ENCODE data around the gene THRA. TPM values are rescaled to one million over a fixed set of nuclear protein-coding genes. Genes with fewer than 3 reads are reported as not detected.
A peak's percentile ranks its signal among the peaks of the same experiment; 100 is the strongest.

The THRA gene
- total RNA-seq, 1 experiment from 2014 or later, result 18.4 TPM

- DNase-seq (ENCODE audit: low spot score), result no peak
- in situ Hi-C loops (cut with HindIII; ENCODE audit: low sequenced_read_pairs), result loop anchor here (25.0 kb wide), 1 partner anchor 251 kb away; the partner anchor contains the start of gene RARA
These were observed 1.1 kb upstream of the THRA start for GRCh38 chr17:40061609-40062038.

GRCh38 chr17:40063187-40063771, 514 bp downstream of the THRA start:
- in situ Hi-C loops (cut with HindIII; ENCODE audit: low sequenced_read_pairs), result loop anchor here (25.0 kb wide), 1 partner anchor 249 kb away; the partner anchor contains the start of gene RARA
- no peak for DNase-seq (ENCODE audit: low spot score)

GRCh38 chr17:40063901-40064531, 1.3 kb downstream of the THRA start:
- peak; percentile 54 for DNase-seq (ENCODE audit: low spot score)
- in situ Hi-C loops (cut with HindIII; ENCODE audit: low sequenced_read_pairs), result loop anchor here (25.0 kb wide), 1 partner anchor 248 kb away; the partner anchor contains the start of gene RARA

GRCh38 chr17:40064971-40065768, 2.4 kb downstream of the THRA start:
- DNase-seq (ENCODE audit: low spot score), result peak; percentile 49
- in situ Hi-C loops (cut with HindIII; ENCODE audit: low sequenced_read_pairs), result loop anchor here (25.0 kb wide), 1 partner anchor 247 kb away; the partner anchor contains the start of gene RARA

- in situ Hi-C loops (cut with HindIII; ENCODE audit: low sequenced_read_pairs), result loop anchor here (25.0 kb wide), 1 partner anchor 246 kb away; the partner anchor contains the start of gene RARA
- no peak for DNase-seq (ENCODE audit: low spot score)
These were observed 3.2 kb downstream of the THRA start for GRCh38 chr17:40065769-40066510.

- in situ Hi-C loops (cut with HindIII; ENCODE audit: low sequenced_read_pairs), result loop anchor here (25.0 kb wide), 1 partner anchor 245 kb away; the partner anchor contains the start of gene RARA
- no peak for DNase-seq (ENCODE audit: low spot score)
These were observed 4.9 kb downstream of the THRA start for GRCh38 chr17:40067710-40068109.

GRCh38 chr17:40068129-40068581, 5.4 kb downstream of the THRA start:
- peak; percentile 55 for DNase-seq (ENCODE audit: low spot score)
- in situ Hi-C loops (cut with HindIII; ENCODE audit: low sequenced_read_pairs), result loop anchor here (25.0 kb wide), 1 partner anchor 244 kb away; the partner anchor contains the start of gene RARA

GRCh38 chr17:40068584-40068916, 5.8 kb downstream of the THRA start:
- in situ Hi-C loops (cut with HindIII; ENCODE audit: low sequenced_read_pairs), result loop anchor here (25.0 kb wide), 1 partner anchor 244 kb away; the partner anchor contains the start of gene RARA
- no peak for DNase-seq (ENCODE audit: low spot score)

GRCh38 chr17:40068917-40069750, 6.4 kb downstream of the THRA start:
- peak; percentile 98 for DNase-seq (ENCODE audit: low spot score)
- in situ Hi-C loops (cut with HindIII; ENCODE audit: low sequenced_read_pairs), result loop anchor here (25.0 kb wide), 1 partner anchor 243 kb away; the partner anchor contains the start of gene RARA

- in situ Hi-C loops (cut with HindIII; ENCODE audit: low sequenced_read_pairs), result loop anchor here (5.0 to 25.0 kb wide), 2 partner anchors 107 to 242 kb away; partner anchors contain the start of genes RAPGEFL1 and RARA
- peak; percentile 78 for DNase-seq (ENCODE audit: low spot score)
These were observed 7.3 kb downstream of the THRA start for GRCh38 chr17:40069751-40070708.

GRCh38 chr17:40070709-40071312, 8.0 kb downstream of the THRA start:
- in situ Hi-C loops (cut with HindIII; ENCODE audit: low sequenced_read_pairs), result loop anchor here (5.0 to 25.0 kb wide), 2 partner anchors 106 to 241 kb away; partner anchors contain the start of genes RAPGEFL1 and RARA
- no peak for DNase-seq (ENCODE audit: low spot score)

- peak; percentile 79 for DNase-seq (ENCODE audit: low spot score)
- in situ Hi-C loops (cut with HindIII; ENCODE audit: low sequenced_read_pairs), result loop anchor here (5.0 to 25.0 kb wide), 2 partner anchors 106 to 241 kb away; partner anchors contain the start of genes RAPGEFL1 and RARA
These were observed 8.7 kb downstream of the THRA start for GRCh38 chr17:40071313-40072039.

GRCh38 chr17:40072040-40072734, 9.4 kb downstream of the THRA start:
- in situ Hi-C loops (cut with HindIII; ENCODE audit: low sequenced_read_pairs), result loop anchor here (5.0 to 25.0 kb wide), 2 partner anchors 105 to 240 kb away; partner anchors contain the start of genes RAPGEFL1 and RARA
- DNase-seq (ENCODE audit: low spot score), result peak; percentile 83

GRCh38 chr17:40072735-40073346, 10.1 kb downstream of the THRA start:
- peak; percentile 59 for DNase-seq (ENCODE audit: low spot score)
- in situ Hi-C loops (cut with HindIII; ENCODE audit: low sequenced_read_pairs), result loop anchor here (5.0 to 25.0 kb wide), 2 partner anchors 104 to 239 kb away; partner anchors contain the start of genes RAPGEFL1 and RARA

Measured in G401 (cell line).